OCI-LY1 (cell line): ENCODE measurements around the gene PTPRN2.

Source experiments
- H2AFZ ChIP-seq: fragments of 200-600 bp; sonication (generic), shearing (Covaris generic); 2 replicates; pipeline ENCODE4 v1.6.0; 2014; ENCODE audit warnings: antibody characterized with exemption, mild to moderate bottlenecking, low read length
- H3F3A ChIP-seq: fragments of 200-600 bp; sonication (generic), shearing (Covaris generic); 2 replicates; pipeline ENCODE4 v1.6.0; 2014; ENCODE audit warnings: mild to moderate bottlenecking, antibody characterized with exemption, low read length, moderate library complexity; ENCODE audit not compliant: insufficient read depth
- H3K27ac ChIP-seq: fragments of 200-600 bp; sonication (generic); 2 replicates; pipeline ENCODE4 v1.5.1; 2014; ENCODE audit warnings: low read length, mixed run types, mild to moderate bottlenecking, low read depth; ENCODE audit not compliant: poor library complexity, severe bottlenecking
- H3K27me3 ChIP-seq: fragments of 200-600 bp; sonication (generic); 2 replicates; pipeline ENCODE4 v1.6.0; 2014; ENCODE audit warnings: antibody characterized with exemption, mild to moderate bottlenecking, low read length, moderate library complexity; ENCODE audit not compliant: insufficient read depth
- H3K36me3 ChIP-seq: fragments of 200-600 bp; sonication (generic); 2 replicates; pipeline ENCODE4 v1.6.1; 2014; ENCODE audit warnings: mild to moderate bottlenecking, antibody characterized with exemption, low read length, moderate library complexity, mixed read lengths; ENCODE audit not compliant: insufficient read depth
- H3K4me1 ChIP-seq: fragments of 200-600 bp; sonication (generic); 2 replicates; pipeline ENCODE4 v1.5.1; 2014; ENCODE audit warnings: mild to moderate bottlenecking, low read length, moderate library complexity; ENCODE audit not compliant: insufficient read depth, severe bottlenecking
- H3K4me2 ChIP-seq: fragments of 200-600 bp; sonication (generic), shearing (Covaris generic); 2 replicates; pipeline ENCODE4 v1.6.1; 2014; ENCODE audit warnings: low read length
- H3K4me3 ChIP-seq: fragments of 200-600 bp; sonication (generic); 2 replicates; pipeline ENCODE4 v1.5.1; 2014; ENCODE audit warnings: low read length, low read depth, mild to moderate bottlenecking, mixed read lengths; ENCODE audit not compliant: poor library complexity, severe bottlenecking
- H3K79me2 ChIP-seq: fragments of 200-600 bp; shearing (Covaris generic); 2 replicates; pipeline ENCODE4 v1.6.1; 2016; ENCODE audit warnings: mixed run types, low read length, mixed read lengths; ENCODE audit not compliant: insufficient read depth
- H3K9ac ChIP-seq: fragments of 200-600 bp; sonication (generic), shearing (Covaris generic); 2 replicates; pipeline ENCODE4 v1.6.1; 2014; ENCODE audit warnings: mild to moderate bottlenecking, low read length, mixed read lengths
- H3K9me2 ChIP-seq: fragments of 200-600 bp; sonication (generic), shearing (Covaris generic); 2 replicates; pipeline ENCODE4 v1.6.1; 2014; ENCODE audit warnings: low read depth, mild to moderate bottlenecking, low read length, mixed read lengths
- H3K9me3 ChIP-seq: fragments of 200-600 bp; shearing (Covaris generic); 2 replicates; pipeline ENCODE4 v1.6.1; 2014; ENCODE audit warnings: low read length, mixed read lengths
- H4K20me1 ChIP-seq: fragments of 200-600 bp; sonication (generic), shearing (Covaris generic); 2 replicates; pipeline ENCODE4 v1.6.0; 2016; ENCODE audit warnings: mild to moderate bottlenecking, low read length; ENCODE audit not compliant: insufficient read depth
- CTCF ChIP-seq: fragments of 200-600 bp; sonication (generic), shearing (Covaris generic); IDR thresholded peaks from 2 replicates; pipeline ENCODE4 v1.5.1; 2017; ENCODE audit warnings: mild to moderate bottlenecking, antibody characterized with exemption, low read length, moderate library complexity, mixed read lengths
- EZH2 ChIP-seq: fragments of 200-600 bp; sonication (generic), shearing (Covaris generic); IDR thresholded peaks from 2 replicates; pipeline ENCODE4 v1.8.0; 2017; ENCODE audit warnings: borderline replicate concordance, mixed run types, mild to moderate bottlenecking, antibody characterized with exemption, low read length, moderate library complexity, mixed read lengths

PTPRN2 gene

GRCh38 chr7:157628456-157628855 lies 959.2 kb downstream of the PTPRN2 start:
- TF ChIP-seq CTCF (no peak), EZH2 (no peak)
- H3K27me3 ChIP-seq = peaks cover 29% of the 10 kb centered on the region
- H3K79me2 ChIP-seq = no peaks in the 10 kb centered on the region

GRCh38 chr7:157627646-157628045 lies 960.0 kb downstream of the PTPRN2 start:
- peaks cover 29% of the 10 kb centered on the region for H3K27me3 ChIP-seq

More at GRCh38 chr7:157628456-157628855, 959.2 kb downstream of the PTPRN2 start:
- no peak overlapping the region for H2AFZ ChIP-seq
- H3K27ac ChIP-seq = no peak overlapping the region
- no peak overlapping the region for H3K4me3 ChIP-seq
- no peaks in the 10 kb centered on the region for H3K36me3 ChIP-seq
- H3K4me2 ChIP-seq = no peak overlapping the region
- no peak overlapping the region for H3K9ac ChIP-seq
- H3F3A ChIP-seq = no peaks in the 10 kb centered on the region
- no peaks in the 10 kb centered on the region for H3K9me3 ChIP-seq
- no peaks in the 10 kb centered on the region for H3K9me2 ChIP-seq
- H3K4me1 ChIP-seq = no peaks in the 10 kb centered on the region
- H4K20me1 ChIP-seq = no peaks in the 10 kb centered on the region

GRCh38 chr7:157627033-157627432 lies 960.6 kb downstream of the PTPRN2 start:
- Histone ChIP-seq H3K4me3 (no peak overlapping the region), H2AFZ (no peak overlapping the region), H3K9ac (no peak overlapping the region), H3K4me2 (no peak overlapping the region), H4K20me1 (no peaks in the 10 kb centered on the region), H3K9me3 (no peaks in the 10 kb centered on the region), H3K9me2 (no peaks in the 10 kb centered on the region), H3K4me1 (no peaks in the 10 kb centered on the region), H3K27me3 (peaks cover 25% of the 10 kb centered on the region), H3K79me2 (no peaks in the 10 kb centered on the region), H3K36me3 (no peaks in the 10 kb centered on the region), H3K27ac (no peak overlapping the region), H3F3A (no peaks in the 10 kb centered on the region)
- no peak for TF ChIP-seq EZH2
- TF ChIP-seq CTCF = no peak

More at GRCh38 chr7:157627646-157628045, 960.0 kb downstream of the PTPRN2 start:
- Histone ChIP-seq H3K9me2 (no peaks in the 10 kb centered on the region), H3K9ac (no peak overlapping the region), H3K4me2 (no peak overlapping the region), H3K4me1 (no peaks in the 10 kb centered on the region), H3K27ac (no peak overlapping the region), H4K20me1 (no peaks in the 10 kb centered on the region), H3K9me3 (no peaks in the 10 kb centered on the region), H3F3A (no peaks in the 10 kb centered on the region), H3K36me3 (no peaks in the 10 kb centered on the region), H3K79me2 (no peaks in the 10 kb centered on the region), H3K4me3 (no peak overlapping the region), H2AFZ (no peak overlapping the region)
- TF ChIP-seq CTCF = no peak
- TF ChIP-seq EZH2 = no peak
